Mucosa of rectum (tissue), 2 donors: ENCODE data around the gene CA14.

Experiments used
- H3K27ac ChIP-seq, 2 donors: one replicate each; pipeline ENCODE4 v1.7.0; 2013; ENCODE audit warnings: inconsistent platforms in 2 of 2, low read depth in 2 of 2, low read length in 2 of 2
- H3K27me3 ChIP-seq, 2 donors: one replicate each; pipeline ENCODE4 v1.7.0; 2013; ENCODE audit warnings: low read length in 2 of 2; ENCODE audit not compliant: control insufficient read depth in 2 of 2, insufficient read depth in 2 of 2
- H3K36me3 ChIP-seq, 2 donors: one replicate each; pipeline ENCODE4 v1.7.0; 2013; ENCODE audit warnings: low read length in 2 of 2; ENCODE audit not compliant: control insufficient read depth in 2 of 2, insufficient read depth in 2 of 2
- H3K4me1 ChIP-seq, 2 donors: one replicate each; pipeline ENCODE4 v1.7.0; 2013; ENCODE audit warnings: low read length in 2 of 2, mild to moderate bottlenecking in 1 of 2; ENCODE audit not compliant: control insufficient read depth in 2 of 2, insufficient read depth in 2 of 2
- H3K4me3 ChIP-seq, 2 donors: one replicate each; pipeline ENCODE4 v1.7.0; 2013; ENCODE audit warnings: low read length in 2 of 2
- H3K9ac ChIP-seq, 2 donors: one replicate each; pipeline ENCODE4 v1.7.0; 2013; ENCODE audit warnings: low read length in 2 of 2, low read depth in 1 of 2, mild to moderate bottlenecking in 1 of 2
- H3K9me3 ChIP-seq, 2 donors: one replicate each; pipeline ENCODE4 v1.7.0; 2013; ENCODE audit warnings: low read length in 2 of 2; ENCODE audit not compliant: control insufficient read depth in 2 of 2
- donor health status: healthy.
- donor health status: Normal muscosa, but diverticular disease.

The CA14 gene

DNA sequence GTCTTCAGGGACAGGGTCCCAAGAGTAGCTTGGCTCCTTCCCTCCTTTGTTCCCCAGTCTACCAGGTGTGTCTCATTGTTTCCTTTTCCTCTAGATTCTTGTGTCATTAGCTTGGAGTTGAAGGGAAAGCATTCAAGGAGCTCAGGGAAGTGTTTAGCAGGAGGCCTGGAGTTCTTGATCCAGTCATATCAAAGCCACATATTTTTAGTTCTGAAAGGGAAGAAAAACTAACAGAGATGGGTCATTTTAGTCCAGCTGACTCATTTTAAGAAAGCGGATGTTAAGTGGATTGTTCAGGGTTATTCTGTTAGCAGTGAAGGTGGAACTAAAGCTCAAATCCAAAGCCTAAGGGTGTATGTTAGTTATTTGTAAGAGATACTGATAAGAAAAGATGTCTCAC lies 15.7 kb downstream of the CA14 start:
- H3K9ac ChIP-seq = no peak overlapping the region

DNA sequence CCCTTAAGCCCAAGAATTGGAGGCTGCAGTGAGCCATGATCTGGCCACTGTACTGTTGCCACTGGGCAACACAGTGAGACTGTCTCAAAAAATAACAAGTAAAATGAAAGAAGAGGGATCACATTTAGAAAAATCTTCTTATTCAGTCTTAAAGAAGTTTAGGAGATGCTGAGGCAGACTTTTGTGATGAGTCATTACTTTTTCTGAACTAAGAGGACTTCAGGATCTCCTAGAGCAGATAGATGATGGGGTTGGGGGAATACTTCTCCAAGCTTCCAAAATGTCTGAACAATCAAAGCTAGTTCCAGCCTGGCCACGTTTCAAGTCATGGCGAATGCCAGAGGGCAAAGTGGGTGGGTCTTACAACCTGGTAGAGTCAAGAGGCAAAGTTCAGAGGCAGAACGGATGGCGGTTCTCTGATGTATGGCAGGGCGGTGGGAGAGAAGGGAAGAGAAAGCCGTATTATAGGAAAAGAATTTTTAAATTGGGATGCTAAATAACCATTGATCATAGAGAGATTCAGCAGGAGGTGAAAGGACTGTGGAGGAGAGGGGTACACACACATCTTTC lies 22.6 kb downstream of the CA14 start:
- no peak overlapping the region for H3K4me3 ChIP-seq
- H3K36me3 ChIP-seq = no peaks in the 10 kb centered on the region

More for the DNA sequence above, 15.7 kb downstream of the CA14 start:
- Histone ChIP-seq H3K27ac (peak overlapping the region in 1 of 2 donors; percentile 10), H3K4me1 (peaks cover 0 to 5% of the 10 kb centered on the region in 2 donors), H3K27me3 (no peaks in the 10 kb centered on the region), H3K4me3 (peak overlapping the region in 1 of 2 donors; percentile 46), H3K36me3 (no peaks in the 10 kb centered on the region), H3K9me3 (no peaks in the 10 kb centered on the region)

DNA sequence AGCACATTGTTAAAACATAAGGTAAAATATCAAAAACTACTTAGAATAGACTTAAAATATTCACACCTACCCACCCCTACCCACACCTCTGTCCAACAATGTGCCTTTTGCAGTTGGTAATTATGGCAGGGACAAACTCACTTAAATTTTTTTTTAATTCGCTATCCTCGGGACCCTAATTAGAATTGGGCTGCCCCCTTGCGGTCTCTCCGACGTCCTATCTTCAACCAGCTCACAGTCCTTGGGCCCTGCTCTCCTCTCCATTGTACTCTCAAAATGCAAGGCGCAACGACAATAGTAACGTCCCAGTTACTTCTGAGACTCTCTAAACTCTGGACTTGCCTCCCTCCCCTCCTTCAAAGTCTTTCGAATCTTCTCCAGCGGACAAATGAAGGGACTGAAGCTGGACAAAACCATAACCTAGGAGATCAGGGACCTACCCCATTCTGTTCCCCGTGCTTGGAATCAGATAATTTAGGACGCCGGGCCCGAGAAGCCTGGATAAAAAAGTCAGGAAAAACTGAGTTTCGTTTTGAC lies 23.7 kb downstream of the CA14 start:
- no peaks in the 10 kb centered on the region for H3K27me3 ChIP-seq
- peak overlapping the region; percentile 73 to 79 for H3K27ac ChIP-seq
- peak overlapping the region; percentile 63 to 66 for H3K9ac ChIP-seq
- peaks cover 0 to 1% of the 10 kb centered on the region in 2 donors for H3K36me3 ChIP-seq
- no peaks in the 10 kb centered on the region for H3K9me3 ChIP-seq
- H3K4me1 ChIP-seq = peaks cover 19% of the 10 kb centered on the region in 2 donors
- peak overlapping the region; percentile 65 to 80 for H3K4me3 ChIP-seq

More for the DNA sequence above, 22.6 kb downstream of the CA14 start:
- peak overlapping the region in 1 of 2 donors; percentile 20 for H3K27ac ChIP-seq
- no peaks in the 10 kb centered on the region for H3K27me3 ChIP-seq
- no peak overlapping the region for H3K9ac ChIP-seq
- peaks cover 19% of the 10 kb centered on the region in 2 donors for H3K4me1 ChIP-seq
- no peaks in the 10 kb centered on the region for H3K9me3 ChIP-seq

DNA sequence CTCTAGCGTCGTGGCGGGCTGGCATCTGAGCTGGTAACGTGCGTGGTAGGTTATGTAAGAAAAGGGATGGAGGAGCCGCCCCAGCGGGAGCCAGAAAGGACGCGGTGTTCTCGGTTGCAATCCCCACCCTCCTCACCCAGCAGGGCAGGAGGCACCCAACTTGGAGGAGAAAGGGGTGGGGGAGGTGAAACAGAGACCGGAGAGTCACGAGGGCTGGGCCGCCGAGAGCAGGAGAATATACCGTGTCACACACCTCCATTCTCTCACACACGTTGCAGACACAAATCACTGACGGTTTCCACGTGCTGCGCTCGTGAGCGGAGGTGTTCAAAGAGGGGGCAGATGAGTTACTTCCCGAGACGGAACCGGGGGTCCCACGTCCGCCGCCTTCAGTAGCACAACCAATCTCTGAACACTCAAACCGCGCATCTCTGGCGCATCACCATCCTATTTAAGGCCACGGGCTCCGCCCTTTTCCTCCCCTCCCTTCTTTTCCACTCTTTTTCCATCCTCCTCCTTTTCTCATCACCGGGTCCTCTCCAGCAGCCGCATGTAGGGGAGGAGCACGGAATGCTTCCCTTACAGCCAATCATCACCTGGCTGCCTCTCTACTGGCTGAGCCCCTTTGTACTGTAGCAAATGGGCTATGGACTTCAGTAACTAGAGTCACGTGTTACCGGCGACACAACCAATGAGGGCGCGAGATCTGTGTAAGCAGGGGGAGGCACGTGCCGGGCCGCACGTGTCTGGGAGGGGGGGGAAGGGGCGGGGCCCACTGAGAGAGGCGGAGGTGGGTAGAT lies 24.4 kb downstream of the CA14 start, which contains the start of gene CIART:
Gene CIART, plus strand, starts transcription at position 797 of the 800 bp plus-strand sequence. CDS start 714 bp downstream, outside the sequence.
- peak within 1 kb of the TSS; percentile 73 to 79 for H3K27ac ChIP-seq
- H3K4me1 ChIP-seq = peaks cover 19% of the 10 kb centered on the region in 2 donors
- no peaks in the 10 kb centered on the region for H3K27me3 ChIP-seq
- peaks cover 0 to 7% of the 10 kb centered on the region in 2 donors for H3K36me3 ChIP-seq
- H3K9me3 ChIP-seq = no peaks in the 10 kb centered on the region
- H3K4me3 ChIP-seq = peak within 1 kb of the TSS; percentile 65 to 80
- H3K9ac ChIP-seq = peak within 1 kb of the TSS; percentile 63 to 66

DNA sequence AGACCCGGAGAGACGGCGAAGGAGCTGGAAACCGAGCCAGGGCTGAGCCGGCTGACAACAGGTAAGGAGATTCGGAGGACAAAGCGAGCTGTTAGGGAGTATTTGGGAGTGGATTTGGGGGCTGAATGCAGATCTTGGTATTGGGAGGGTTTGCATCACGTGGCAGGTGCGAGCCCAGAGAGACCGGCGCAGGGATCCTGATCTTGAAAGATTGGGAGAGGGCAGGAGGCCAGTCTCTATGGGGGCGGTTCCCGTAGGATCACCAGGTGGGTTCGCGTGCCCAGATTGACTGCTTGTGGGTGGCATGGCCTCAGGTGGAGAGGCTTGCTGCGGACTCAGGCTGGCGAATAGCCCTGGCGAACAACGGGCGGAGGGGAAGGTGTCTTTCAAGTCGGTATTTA lies 25.0 kb downstream of the CA14 start:
- Histone ChIP-seq H3K27ac (peak overlapping the region; percentile 25 to 58), H3K36me3 (peaks cover 0 to 7% of the 10 kb centered on the region in 2 donors), H3K9me3 (no peaks in the 10 kb centered on the region), H3K27me3 (no peaks in the 10 kb centered on the region), H3K4me1 (peaks cover 19% of the 10 kb centered on the region in 2 donors), H3K4me3 (peak overlapping the region; percentile 65 to 74), H3K9ac (peak overlapping the region; percentile 24 to 45)

DNA sequence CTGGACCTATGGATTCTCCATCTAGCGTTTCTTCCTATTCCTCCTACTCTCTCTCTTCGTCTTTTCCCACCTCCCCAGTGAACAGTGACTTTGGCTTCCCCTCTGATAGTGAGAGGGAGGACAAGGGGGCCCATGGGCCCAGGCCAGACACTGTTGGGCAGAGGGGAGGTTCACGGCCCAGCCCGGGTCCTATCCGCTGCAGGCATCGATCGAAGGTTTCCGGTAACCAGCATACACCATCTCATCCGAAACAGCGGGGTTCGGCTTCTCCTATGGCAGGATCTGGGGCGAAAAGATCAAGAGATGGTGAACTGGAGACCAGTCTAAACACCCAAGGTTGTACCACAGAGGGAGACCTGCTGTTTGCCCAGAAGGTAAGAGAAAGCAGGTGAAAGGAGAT lies 25.7 kb downstream of the CA14 start:
- no peak overlapping the region for H3K9ac ChIP-seq
- no peaks in the 10 kb centered on the region for H3K27me3 ChIP-seq
- no peaks in the 10 kb centered on the region for H3K9me3 ChIP-seq
- peak overlapping the region in 1 of 2 donors; percentile 74 for H3K4me3 ChIP-seq
- peaks cover 0 to 7% of the 10 kb centered on the region in 2 donors for H3K36me3 ChIP-seq
- H3K4me1 ChIP-seq = peaks cover 19% of the 10 kb centered on the region in 2 donors
- H3K27ac ChIP-seq = no peak overlapping the region

DNA sequence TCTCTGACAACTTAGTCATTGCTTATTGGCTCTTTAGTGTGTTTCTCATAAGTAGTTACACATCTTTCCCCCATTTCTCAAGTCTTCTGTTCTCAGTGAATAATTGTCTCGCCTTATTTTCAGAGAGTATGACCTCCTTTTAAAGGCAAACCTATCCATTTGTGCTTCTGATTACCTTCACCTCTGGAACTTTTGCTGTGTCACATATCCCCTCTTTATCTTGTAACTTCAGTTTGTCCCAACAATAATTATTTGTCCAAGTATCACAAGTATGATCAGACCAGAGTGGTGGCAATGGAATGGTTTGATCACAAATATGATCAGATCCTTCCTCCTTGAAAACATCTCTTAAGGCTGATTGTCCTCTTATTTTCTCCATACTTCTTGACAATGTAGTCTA lies 30.8 kb downstream of the CA14 start:
- Histone ChIP-seq H3K4me1 (peaks cover 2% of the 10 kb centered on the region in 2 donors), H3K9me3 (no peaks in the 10 kb centered on the region), H3K9ac (no peak overlapping the region), H3K4me3 (no peak overlapping the region), H3K27ac (no peak overlapping the region), H3K27me3 (no peaks in the 10 kb centered on the region), H3K36me3 (peaks cover 0 to 7% of the 10 kb centered on the region in 2 donors)

DNA sequence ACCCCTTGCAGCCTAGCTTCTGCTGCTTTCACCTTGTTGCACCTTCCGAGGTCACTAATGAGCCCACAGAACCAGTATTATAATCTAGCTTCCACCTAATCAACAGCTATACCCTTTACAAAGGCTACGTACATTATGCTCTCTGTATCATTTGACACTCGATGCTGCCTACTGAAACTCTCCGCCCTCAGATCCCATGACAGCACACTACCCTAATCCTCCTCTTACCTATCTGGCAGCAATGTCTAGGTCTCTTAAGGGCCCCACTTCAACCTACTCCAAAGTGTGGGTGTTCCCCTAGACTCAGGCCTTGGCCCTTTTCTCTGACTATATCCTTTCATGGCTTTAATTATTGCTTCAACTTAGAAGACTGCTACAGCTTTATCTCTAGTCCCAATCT lies 31.2 kb downstream of the CA14 start:
- Histone ChIP-seq H3K4me1 (peaks cover 3 to 5% of the 10 kb centered on the region in 2 donors), H3K9ac (no peak overlapping the region), H3K27me3 (no peaks in the 10 kb centered on the region), H3K36me3 (peaks cover 0 to 7% of the 10 kb centered on the region in 2 donors), H3K27ac (no peak overlapping the region), H3K4me3 (no peak overlapping the region), H3K9me3 (no peaks in the 10 kb centered on the region)

DNA sequence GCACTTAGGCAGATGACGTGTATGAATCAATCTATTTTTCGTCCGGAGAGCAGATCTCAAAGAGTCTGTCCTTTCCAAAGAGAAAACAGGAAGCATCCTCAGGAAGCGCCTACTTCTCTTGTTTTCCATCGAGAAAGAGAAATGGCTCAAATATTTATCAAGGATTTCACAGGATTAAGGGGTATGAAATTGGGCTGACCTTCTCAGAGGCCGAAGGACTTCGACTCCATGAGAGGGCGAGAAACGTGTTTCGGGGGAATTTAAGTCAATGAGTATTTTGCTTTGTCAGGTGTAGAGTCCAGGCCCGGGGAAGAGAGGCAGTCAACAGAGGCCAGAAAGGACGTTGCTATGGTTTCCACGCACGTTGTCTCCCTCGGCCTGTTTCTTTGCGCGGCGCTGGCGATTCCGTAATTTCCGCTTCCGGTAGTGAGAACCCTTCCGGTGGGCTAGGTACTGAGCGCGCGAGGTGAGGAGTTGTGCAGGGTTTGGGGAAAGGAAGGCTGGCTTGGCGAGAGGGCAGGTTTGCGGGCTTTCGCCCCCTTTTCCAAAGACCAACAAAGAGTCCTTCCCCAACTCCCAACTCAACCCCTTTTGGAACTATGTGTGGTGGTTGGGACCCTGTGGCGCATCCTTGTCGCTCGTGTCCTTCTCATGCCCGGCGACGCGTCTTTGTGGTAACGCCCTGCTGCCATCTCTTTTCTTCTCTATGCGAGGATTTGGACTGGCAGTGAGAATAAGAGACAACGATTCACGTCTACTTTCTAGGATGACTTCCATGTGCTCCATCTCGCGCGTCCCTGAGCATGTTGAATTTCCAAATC lies 36.1 kb downstream of the CA14 start, which contains the start of gene MRPS21:
Gene MRPS21, plus strand, starts transcription at position 429 of the 821 bp plus-strand sequence. CDS start 506 bp downstream, outside the sequence.
- H3K9me3 ChIP-seq = no peaks in the 10 kb centered on the region
- H3K27me3 ChIP-seq = no peaks in the 10 kb centered on the region
- H3K27ac ChIP-seq = peak within 1 kb of the TSS; percentile 25 to 77
- peaks cover 3 to 8% of the 10 kb centered on the region in 2 donors for H3K4me1 ChIP-seq
- H3K4me3 ChIP-seq = peak within 1 kb of the TSS; percentile 87 to 96
- peaks cover 0 to 7% of the 10 kb centered on the region in 2 donors for H3K36me3 ChIP-seq
- peak within 1 kb of the TSS; percentile 65 to 81 for H3K9ac ChIP-seq
